Measurements from ENCODE around the gene AJM1.
A peak's percentile ranks its signal among the peaks of the same experiment; 100 is the strongest.

DNA sequence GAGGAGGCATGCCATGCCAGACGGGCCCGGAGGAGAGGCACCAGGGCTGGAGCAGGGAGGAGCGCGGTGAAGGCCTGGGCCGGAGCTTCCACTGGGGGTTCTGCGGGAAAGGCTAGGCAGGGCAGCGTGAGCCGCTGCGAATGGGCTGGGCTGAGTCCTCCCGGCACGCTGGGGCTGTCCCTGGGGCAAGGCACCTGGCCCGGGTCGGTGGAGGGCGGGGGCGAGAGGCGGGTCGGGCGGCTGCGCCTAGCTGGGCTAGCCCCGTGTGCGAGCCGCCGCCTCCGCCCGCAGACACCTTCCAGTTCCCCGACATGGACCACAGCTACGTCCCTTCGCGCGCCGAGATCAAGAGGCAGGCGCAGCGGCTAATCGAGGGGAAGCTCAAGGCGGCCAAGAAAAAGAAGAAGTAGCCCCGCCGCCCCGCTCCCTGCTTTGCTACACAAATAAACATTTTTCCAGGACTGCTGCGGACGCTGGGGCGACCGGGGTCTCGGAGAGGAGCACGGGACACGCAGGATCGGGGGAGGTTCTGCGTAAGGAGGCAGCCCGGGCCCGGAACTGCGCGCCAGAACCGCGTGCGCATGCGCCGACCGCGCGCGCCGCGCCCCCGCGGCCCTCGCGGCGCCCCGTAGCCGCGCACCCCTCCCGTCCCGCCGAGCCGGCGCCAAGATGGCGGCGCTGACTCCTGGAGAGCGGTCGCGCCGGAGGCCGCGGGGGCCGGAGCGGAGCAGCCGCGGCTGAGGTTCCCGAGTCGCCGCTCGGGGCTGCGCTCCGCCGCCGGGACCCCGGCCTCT, 34.8 kb upstream of the AJM1 start, which contains the start of gene RABL6:
- TF ChIP-seq EZH2 (IDR thresholded peaks at IDR 0.05) (no peak), POLR2AphosphoS5 (IDR thresholded peaks at IDR 0.05; ENCODE audit: borderline replicate concordance, low read depth, low read length) (peak; percentile 91), FOXP2 (optimal IDR thresholded peaks at IDR 0.05; ENCODE audit: control extremely low read depth, extremely low read length, insufficient read depth) (no peak)

Data from SK-N-MC (cell line).